Cerebellar cortex (tissue), 1 donor: ENCODE measurements around the gene CHCHD6.

ENCODE experiments used
- DNase-seq: peaks from one replicate; pipeline ENCODE4 v3.0.0-alpha.2; 2015; ENCODE audit warnings: low spot score

CHCHD6 gene

GRCh38 chr3:127008236-127008635 lies 304.2 kb downstream of the CHCHD6 start:
- no peak for DNase-seq

GRCh38 chr3:127009531-127009930 lies 305.5 kb downstream of the CHCHD6 start:
- no peak for DNase-seq
